Renal cortex interstitium (tissue), 11 donors: Measurements from ENCODE around the gene WDR74. TPM values are rescaled to one million over a fixed set of nuclear protein-coding genes. Genes with fewer than 3 reads are reported as not detected.
A peak's percentile ranks its signal among the peaks of the same experiment; 100 is the strongest.
"Not testable (repeated sequence)": the region's sequence is repeated elsewhere in the genome, so short reads cannot be mapped to it uniquely, and the experiment has no call there.

Experiments used
- DNase-seq, 11 donors: peaks; one replicate each; pipeline ENCODE4 v3.0.0-alpha.2; 2013; ENCODE audit warnings: low read depth in 9 of 11, low spot score in 4 of 11; ENCODE audit errors: extremely low read depth in 1 of 11
- polyA plus RNA-seq, 3 donors: library from polyadenylated mRNA; unstranded; fragments of 120-200 nt; gene quantifications; one replicate each; pipeline ENCODE4 v1.2.1, GENCODE V29; 2013; ENCODE audit not compliant: insufficient read length in 3 of 3

Gene WDR74
- polyA plus RNA-seq, 3 donors = 33.7 to 48.3 (median 43.5) TPM

DNA sequence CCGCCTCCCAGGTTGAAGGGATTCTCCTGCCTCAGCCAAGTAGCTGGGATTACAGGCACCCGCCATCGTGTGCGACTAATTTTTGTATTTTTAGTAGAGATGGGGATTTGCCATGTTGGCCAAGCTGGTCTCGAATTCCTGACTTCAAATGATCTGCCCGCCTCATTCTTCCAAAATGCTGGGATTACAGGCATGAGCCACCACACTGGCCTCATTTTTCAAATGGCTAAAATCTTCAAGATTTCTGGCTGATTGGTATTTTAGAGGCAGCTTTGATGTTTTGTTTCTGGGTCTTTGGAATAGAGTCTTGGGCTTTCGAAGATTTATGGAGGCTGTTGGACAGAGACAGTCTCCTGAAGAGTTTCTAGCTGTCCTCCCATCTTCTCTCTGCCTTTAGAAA lies 35.5 kb upstream of the WDR74 start:
- no peak for DNase-seq

DNA sequence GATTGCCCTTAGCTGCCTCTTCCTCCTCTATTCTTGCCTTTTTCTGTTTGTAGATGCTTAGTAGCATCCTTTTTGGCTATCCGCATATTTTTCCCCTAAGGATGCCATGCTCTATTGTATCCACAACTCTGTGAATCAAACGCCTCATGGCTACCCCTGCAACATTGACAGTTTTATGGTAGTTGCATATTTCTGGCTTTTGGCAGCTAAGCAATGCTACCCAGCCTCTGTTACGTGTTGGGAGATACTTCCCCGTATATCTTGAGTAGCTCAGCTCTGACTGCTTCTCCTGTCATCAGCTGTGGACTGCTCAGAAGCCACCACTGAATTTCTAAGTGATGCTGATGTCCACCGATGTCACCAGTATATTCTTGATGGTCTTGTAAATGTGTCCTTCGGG lies 26.2 kb upstream of the WDR74 start:
- DNase-seq = no peak

DNA sequence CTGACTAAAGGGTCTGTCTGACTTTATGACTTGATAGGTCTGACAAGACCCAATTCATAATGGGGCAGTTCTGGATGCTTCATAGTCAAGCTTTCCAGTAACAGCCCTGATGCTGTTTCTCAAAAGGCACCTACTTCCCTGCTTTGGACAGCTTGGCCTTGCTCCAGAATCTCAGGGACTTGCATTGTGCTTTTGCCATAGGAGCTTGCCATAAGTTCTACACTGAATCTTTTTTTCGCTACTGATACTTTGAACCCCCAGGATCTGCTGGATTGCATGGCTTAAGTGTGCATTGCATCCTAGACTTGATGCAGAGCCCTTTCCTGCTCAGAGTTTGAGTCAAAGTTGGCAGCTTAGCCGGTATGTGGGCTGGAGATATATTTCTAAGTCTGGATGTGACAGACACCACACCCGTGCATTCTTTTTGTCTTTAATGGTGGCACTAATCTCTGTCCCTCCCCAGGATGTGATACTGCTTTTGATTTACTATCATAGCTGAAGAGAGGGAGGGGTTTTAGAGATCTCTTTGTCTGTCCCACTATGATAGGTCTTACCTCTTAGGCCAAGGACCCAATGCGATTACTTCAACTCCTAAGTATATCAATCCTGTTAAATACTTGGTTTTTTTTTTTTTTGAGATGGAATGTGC lies 24.4 kb upstream of the WDR74 start:
- no peak for DNase-seq

DNA sequence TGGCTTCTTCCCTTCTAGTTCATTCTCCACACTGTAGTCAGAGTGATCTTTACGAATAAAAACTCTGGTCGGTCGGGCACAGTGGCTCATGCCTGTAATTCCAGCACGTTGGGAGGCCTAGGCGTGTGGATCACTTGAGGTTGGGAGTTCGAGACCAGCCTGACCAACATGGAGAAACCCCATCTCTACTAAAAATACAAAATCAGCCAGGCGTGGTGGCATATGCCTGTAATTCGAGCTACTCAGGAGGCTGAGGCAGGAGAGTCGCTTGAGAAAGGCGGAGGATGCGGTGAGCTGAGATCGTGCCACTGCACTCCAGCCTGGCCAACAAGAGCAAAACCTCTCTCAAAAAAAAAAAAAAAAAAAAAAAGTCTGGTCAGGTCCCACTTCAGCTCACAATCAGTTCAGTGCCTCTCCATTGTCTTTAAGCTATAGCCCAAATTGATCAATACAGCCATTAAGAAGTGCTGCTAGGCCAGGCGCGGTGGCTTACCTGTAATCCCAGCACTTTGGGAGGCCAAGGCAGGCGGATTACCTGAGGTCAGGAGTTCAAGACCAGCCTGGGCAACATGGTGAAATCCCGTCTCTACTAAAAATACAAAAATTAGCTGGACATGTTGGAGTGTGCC lies 22.3 kb upstream of the WDR74 start:
- DNase-seq = not testable (repeated sequence)

DNA sequence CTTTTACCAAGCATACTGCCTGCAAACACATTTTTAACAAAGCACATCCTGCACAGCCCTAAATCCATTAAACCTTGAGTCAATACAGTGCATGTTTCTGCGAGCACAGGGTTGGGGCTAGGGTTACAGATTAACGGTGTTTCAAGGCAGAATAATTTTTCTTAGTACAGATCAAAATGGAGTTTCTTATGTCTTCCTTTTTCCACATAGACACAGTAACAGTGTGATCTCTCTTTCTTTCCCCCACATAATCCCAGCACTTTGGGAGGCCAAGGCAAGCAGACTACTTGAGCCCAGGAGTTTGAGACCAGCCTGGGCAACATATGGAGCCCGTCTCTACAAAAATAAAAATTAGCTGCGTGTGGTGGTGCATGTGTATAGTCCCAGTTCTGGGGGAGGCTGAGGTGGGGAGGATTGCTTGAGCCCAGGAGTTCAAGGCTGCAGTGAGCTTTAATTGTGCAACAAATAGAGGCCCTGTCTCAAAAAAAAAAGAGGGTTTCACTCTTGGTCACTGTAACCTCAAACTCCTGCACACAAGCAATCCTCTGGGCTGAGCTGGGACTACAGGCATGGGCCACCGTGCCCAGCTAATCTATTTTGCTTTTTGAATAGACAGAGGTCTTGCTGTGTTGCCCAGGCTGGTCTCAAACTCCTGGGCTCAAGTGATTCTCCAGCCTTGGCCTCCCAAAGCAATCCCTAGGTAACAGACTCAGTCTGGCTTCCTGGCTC lies 21.6 kb upstream of the WDR74 start:
- DNase-seq = no peak

DNA sequence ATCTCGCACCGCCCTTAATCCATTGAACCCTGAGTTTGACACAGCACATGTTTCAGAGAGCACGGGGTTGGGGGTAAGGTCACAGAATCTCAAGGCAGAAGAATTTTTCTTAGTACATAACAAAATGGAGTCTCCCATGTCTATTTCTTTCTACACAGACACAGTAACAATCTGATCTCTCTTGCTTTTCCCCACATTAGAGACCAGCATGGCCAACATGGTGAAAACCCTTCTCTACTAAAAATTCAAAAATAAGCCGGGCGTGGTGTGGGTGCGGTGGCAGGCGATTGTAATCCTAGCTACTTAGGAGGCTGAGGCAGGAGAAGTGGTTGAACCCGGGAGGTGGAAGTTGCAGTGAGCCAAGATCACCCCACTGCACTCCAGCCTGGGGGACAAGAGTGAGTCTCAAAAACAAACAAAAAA lies 19.9 kb upstream of the WDR74 start:
- DNase-seq = not testable (repeated sequence)

DNA sequence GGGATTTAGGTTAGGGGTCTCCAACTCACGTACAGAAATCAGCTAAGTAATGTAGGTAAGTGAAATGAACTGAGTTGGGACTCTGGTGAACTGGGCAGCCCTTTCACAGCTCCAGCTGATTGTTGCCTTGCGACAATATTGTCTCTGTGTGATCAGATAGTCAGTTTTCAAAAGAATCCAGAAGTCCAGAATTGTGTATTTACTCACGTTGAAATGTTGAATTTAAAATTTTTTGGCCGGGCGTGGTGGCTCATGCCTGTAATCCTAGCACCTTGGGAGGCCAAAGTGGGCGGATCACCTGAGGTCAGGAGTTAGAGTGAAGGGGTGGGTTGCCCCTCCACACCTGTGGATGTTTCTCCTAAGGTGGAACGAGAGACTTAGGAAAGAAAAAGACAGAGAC lies 18.8 kb upstream of the WDR74 start:
- DNase-seq = no peak

DNA sequence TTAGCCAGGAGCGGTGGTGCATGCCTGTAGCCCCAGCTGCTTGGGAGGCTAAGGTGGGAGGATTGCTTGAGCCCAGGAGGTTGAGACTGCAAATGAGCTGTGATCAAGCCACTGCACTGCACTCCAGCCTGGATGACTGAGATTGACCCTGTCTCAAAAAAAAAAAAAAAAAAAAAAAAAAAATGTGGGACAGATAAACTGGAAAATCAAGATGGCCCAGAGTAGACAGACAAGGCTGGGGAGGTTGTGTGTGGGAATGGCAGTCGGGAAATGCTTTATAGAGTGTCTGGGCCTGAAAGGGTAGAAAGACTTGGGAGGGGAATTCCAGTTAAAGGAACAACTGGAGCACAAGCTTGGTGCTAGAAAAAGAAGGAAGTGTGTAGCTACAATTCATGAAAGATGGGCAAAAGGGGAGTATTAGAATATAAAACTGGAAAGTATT lies 18.2 kb upstream of the WDR74 start:
- DNase-seq = no peak

DNA sequence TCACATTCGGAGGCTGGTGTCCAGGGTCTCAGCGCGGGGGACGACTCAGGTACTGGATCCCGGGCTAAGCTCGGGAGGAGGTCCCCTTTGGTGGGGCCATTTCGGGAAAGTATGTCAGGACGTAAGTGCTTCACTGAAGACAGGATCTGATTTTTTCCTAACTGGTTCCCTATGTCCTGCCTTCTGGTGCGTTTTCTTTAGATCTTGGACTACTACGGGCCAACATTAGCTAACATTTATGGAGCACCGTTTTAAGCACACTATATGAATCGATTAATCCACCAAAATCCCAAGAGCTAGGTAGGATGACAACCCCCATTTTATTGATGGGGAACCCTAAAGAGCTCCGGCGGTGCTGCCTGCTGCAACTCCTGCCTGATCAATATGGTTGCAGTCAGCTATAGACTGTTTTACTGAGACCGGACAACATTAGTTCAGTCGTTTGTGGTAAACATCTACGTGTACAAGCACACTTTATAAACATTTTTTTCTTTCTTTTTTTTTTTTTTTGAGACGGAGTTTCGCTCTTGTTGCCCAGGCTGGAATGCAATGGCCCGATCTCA lies 17.0 kb upstream of the WDR74 start:
- no peak for DNase-seq

DNA sequence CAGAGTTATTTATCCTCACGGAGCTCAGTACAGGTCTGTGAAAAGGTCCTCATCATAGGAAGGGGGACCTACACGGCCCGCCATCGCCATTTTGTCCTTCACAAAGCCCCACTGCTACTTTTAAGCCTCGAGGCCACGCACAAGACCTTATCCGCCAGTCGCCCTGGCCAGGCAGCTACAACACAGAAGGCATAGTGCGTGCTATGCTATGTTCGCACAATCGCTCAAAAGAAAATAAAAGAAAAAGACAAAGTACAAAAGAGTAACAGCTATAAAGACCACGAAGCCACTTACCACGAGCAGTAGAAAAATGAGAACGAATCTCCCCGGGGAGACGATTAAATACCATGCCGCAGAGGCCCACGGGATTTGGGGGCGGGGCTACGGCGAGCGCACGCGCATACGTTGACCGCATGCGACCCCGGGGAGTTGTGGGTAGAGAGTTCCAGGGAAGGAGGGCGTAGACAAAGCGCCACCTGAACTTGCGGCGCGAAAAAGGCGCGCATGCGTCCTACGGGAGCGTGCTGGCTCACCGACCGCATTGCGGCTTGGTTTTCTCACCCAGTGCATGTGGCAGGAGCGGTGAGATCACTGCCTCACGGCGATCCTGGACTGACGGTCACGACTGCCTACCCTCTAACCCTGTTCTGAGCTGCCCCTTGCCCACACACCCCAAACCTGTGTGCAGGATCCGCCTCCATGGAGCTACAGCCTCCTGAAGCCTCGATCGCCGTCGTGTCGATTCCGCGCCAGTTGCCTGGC lies 16.4 kb upstream of the WDR74 start:
- DNase-seq = peak; percentile 88 to 97 (median 95)

DNA sequence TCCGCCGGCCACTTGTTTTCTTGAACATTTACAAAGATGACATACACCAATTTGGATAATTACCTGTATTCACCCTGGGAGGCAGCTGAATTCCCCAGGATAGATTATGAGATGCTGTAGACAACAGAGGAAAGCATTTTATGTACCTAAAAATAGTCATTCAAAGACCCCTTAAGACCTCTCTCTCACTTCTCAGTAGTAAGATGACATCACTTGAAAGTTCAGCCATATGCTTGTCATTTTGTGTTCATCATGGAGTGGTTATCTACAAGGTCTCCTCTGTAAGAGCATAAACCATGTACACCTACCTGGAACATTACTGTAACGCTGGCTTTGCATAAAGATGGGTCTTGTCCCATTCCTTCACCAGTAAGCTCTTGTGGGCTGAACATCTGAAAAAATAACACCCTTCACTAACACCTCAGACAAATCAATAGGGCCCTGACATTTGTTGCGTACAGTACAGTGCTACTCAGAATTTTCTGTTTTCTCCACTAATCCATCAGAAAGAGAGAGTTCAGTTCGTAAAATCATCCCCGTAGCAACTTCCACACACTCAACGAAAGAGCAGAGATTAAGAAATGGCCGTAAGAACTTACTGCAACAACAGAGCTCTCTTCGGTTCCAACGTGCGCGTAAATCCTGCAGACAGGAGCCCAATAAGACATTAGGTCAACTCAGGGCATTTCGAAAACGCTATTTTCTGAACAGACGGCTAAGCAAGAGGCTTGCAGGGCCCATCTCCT lies 15.6 kb upstream of the WDR74 start:
- no peak for DNase-seq

DNA sequence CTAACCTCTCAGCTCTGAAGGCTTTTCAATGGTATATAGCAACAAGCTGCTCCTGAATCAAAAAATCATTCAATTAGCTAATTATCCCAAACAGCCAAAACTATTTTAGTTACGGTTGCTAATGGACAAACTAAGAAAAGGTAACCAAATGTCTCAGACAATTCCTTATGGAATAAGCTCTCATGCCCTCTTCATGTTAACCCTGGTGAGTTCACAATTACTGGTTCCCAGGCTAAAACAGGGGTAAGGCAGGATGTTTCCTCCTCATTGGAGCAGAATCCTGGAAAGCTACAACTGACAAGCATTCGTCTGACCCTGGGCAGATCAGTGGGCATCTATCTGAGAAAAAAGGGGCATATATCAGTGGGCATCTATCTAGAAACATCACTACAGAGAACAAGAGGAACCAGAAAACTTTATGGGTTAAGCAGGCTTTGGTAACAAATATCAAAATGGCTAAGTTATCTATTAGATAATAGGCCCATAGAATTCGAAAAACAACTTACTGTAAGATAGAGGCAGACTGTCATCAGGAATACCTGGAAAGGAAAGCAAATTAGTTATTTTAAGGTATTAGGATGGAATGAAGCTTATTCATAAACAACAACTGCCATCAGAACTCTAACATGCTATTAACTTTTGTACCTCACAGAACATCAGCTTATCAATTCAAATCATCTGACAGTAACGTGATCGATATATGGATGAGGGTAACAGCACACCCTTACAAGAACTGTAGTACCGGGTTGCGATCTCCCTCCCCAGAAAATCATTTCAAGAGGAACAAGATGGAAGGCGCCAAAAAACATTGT lies 14.8 kb upstream of the WDR74 start:
- DNase-seq = no peak

DNA sequence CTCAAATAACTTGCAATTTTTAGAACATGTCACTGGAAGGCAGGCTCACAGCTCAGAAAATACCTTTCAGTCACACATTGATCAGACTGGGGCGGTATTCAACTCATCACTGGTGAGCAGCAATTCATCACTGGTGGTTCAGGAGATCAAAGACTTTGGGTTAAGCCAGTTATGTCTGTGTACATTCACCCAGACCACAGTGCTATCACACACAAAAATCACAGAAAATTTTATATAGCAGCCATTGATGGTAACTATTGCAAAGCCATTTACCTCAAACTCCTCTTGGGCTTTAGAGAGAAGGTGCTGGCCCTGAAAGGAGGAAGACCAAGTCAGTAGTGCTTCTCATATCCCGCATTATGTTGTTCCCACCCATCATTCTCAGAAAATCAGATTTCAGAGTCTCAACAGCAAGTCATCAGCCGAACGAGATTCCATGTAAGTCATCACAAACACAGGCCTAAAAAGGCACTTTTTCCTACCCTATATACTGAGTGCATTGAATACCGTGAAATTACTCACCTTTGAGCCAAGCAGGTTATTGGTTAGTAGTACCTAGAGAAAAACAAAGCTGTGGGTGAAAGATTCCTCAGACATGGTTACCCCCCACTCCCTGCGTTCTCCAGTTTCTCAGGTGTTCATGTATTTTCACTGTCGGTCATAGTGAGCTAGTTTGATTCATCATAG lies 14.0 kb upstream of the WDR74 start:
- DNase-seq = no peak

DNA sequence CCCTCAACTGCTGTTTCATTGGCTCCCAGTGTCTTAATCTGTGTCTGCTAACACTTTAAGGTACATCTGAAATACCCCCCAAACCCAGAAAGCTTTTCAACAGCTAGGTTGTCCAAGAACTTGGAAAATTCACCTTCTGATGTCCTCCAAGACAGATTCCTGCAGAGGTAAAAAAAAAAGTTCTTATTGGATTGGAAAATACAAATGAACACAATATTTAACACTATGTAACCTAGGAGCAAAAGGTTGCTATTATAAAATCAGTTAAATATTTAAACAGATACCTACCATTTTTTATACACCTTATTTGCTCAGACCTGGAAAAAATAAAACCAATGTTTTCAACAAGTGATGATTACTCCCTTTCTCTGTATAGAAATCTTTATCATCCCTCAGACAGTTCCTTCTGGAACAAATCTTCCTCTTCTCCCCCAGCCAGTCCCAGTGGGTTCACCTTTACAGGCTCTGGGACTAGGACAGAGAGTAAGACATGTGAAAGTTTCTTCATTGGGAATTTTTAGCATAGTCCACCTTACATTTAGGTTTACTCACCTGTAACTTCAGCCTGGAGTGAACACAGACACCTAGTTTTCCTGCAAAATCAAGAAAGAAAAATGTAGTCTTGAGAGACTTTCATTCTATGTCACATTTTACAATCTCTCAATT lies 13.3 kb upstream of the WDR74 start:
- no peak for DNase-seq

DNA sequence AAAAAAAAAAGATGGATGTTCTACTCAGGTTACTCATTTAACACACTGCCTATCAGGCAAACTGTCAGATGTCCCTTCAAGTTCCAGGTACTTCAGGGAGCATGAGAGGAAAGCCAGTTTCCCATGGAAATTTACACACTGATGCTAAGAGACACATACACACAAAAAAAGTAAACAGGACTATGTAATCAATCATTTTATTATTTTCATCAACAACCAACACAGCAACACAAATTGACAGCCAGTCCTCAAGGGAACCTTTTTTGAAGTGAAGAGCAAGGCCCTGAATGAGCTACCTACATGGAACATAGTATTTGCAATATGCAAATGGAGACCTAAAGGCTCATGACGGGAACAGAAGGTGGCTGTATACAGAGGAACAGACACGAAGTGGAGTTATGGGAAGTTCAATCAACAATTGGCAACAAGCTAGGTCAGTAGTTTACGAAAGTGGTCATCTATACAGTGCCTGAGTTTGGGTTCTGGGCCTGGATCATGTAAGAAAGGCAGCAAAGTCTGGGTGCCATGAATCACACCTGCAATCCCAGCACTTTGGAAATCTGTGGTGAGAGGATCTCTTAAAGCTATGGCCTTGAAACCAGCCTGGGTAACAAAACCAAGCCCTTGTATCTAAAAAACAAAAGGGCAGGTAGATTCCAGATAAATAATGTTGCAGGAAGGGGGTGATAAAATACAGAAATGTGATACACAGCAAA lies 12.6 kb upstream of the WDR74 start:
- no peak for DNase-seq
